NCI-H128 (cell line): ENCODE measurements around the gene KIF18A.

Experiments
- DNase-seq: peaks from one replicate; lab custom pipeline; 2025; ENCODE audit not compliant: unreplicated experiment; lab: John Stamatoyannopoulos, UW

KIF18A gene

GRCh38 chr11:27971171-27971570 is 136.8 kb downstream of the KIF18A start:
- no peak for DNase-seq
